HG03175 (cell line): Measurements from ENCODE around the gene CLDN3.

Experiments
- ATAC-seq: cut with Tn5 transposase; IDR thresholded peaks from one replicate; pipeline ENCODE4 v1.9.1; 2021; ENCODE audit warnings: mild to moderate bottlenecking, moderate library complexity; ENCODE audit not compliant: unreplicated experiment

Gene CLDN3

DNA sequence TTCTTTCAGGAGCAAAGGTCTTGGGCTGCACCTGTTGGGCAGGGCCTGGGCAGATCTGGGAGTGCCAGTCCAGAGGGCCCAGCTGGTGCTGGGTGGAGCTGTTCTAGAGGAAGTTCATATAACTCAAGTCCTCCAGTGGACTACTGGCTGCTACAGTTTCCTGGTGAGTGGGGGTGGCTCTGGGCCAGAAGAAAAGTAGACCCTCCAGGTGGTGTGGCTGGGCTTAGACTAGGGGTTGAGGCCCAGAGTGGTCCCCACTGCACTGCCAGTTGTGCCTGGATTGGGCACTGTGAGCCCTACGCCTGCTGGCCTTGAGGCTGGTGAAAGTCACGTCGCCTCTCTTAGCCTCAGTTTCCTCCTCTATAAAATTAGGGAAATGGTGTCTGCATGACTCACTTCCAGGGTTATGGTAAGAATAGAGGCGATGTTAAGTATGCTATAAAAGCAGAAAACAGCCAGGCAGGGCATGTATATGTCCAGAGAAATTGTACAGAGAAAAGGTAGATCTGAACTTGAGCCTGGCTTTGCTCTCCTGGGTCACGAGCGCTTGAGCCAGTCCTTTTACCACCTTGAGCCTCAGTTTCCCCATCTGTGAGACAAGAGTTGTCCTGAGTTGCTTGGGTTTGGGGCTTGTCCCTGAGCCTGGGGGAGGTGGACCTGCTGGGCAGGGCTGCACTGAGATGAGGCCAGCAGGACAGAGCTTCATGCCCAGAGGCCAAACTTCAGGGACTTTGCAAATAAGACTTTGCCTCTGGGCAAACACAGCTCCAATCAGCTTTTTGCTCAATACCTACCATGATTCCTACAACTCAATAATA, 3.8 kb upstream of the CLDN3 start:
- no peak for ATAC-seq

DNA sequence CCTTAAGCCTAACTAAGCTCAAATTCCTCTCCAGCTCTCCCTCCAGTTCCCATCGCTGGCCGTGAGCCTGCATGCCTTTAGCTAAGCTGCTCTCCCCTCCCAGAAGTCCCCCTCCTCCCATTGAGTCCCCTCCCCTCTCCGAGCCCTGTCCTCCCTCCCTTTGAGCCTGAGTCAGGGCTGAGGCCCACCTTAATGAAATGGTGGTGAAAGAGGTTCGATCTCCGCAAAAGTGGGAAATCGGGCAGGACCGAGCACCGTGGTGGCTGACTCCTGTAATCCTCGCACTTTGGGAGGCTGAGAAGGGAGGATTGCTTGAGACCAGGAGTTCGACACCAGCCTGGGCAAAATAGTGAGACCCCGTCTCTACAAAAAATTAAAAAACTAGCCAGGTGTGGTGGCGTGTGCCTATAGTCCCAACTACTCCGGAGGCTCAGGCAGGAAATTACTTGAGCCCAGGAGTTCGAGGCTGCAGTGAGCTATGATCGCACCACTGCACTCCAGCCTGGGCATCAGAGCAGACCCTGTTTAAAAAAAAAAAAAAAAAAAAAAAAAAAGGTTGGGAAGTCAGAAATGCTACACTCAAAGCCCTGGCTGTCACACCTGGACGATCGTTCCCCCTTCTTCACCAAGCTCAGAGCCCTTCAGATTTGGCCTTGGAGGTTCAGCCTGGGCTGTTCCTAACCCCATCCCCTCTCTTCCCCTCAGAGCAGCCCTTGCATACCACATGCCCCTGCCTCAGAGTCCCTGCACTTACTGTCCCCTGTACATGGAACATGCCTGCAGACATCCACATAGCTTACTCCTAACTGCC, 995 bp upstream of the CLDN3 start:
- no peak for ATAC-seq

- ATAC-seq: no peak
These were observed 529 bp downstream of the CLDN3 start for GRCh38 chr7:73769481-73770001.

GRCh38 chr7:73768641-73769480, 1.2 kb downstream of the CLDN3 start:
- ATAC-seq: no peak

GRCh38 chr7:73766556-73767229, 3.4 kb downstream of the CLDN3 start:
- no peak for ATAC-seq

DNA sequence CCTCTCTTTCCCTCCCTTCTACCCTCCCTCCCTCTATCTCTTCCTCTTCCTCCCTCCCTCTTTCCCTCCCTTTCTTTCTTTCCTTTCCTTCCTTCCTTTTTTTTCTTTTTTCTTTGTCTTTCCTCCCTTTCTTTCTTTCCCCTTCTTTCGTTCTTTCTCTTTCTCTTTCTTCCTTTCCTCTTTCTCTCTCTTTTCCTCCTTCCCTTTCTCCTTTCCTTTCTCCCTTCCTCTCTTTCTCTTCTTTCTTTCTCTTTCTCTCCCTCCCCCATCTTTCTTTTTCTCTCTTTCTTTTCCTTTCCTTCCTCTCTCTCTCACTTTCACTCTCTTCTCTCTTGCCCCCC, 7.4 kb downstream of the CLDN3 start:
- no peak for ATAC-seq

- ATAC-seq: no peak
These were observed 8.0 kb downstream of the CLDN3 start for GRCh38 chr7:73761854-73762658.

DNA sequence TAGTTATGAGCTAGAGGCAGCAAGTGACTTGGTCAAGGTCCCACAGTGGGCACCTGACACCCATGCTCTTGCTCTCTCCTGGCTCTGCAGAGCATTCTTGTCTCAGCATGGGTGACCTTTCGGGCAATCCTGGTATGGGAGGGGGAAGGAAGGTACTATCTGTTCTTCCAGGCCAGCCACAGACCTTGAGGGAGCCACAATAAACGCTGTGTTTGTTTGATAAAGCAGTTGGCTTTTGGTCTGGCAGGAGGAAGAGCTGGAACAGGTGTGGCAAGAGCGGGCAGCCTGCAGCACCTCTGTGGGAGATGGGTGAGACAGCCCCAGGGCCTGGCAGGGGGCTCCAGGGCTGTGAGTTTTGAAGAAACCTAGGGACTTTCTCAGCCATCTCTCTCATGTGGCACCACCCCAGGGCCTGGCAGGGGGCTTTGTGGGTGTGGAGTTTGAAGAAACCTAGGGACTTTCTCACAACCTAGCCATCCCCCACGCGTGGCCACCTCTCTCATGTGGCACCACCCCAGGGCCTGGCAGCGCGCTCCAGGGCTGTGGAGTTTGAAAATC, 11.4 kb downstream of the CLDN3 start:
- no peak for ATAC-seq

DNA sequence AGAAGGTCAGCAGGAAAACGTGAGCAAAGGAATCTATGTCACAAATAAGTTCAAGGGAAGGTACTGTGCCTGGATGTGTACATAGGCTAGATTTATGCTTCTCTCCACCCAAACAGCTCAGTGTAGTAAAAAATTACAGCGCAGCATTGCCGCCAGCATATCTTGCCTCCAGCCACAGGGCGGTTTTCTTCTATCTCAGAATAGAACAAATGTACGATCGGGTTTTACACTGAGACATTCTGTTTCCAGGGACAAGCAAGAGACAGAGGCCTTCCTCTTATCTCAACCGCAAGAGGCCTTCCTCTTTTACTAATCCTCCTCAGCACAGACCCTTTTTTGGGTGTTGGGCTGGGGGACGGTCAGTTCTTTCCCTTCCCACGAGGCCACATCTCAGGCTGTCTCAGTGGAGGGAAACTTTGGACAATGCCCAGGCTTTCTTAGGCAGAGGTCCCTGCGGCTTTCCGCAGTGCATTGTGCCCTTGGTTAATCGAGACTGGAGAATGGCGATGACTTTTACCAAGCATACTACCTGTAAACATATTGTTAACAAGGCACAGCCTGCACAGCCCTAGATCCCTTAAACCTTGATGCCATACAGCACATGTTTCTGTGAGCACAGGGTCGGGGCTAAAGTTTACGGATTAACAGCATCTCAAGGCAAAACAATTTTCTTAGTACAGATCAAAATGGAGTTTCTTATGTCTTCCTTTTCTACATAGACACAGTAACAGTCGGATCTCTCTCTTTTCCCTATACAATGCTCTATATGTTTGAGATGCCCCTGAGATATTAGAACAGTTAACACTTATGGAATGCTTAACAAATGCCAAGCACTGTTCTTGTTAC, 19.9 kb downstream of the CLDN3 start:
- ATAC-seq: no peak

- ATAC-seq: no peak
These were observed 23.7 kb downstream of the CLDN3 start for GRCh38 chr7:73746378-73746777.

GRCh38 chr7:73742753-73743641, 27.1 kb downstream of the CLDN3 start:
- no peak for ATAC-seq

GRCh38 chr7:73742338-73742752, 27.7 kb downstream of the CLDN3 start:
- ATAC-seq: no peak

- ATAC-seq: no peak
These were observed 28.5 kb downstream of the CLDN3 start for GRCh38 chr7:73741600-73741999.

- ATAC-seq: no peak
These were observed 29.3 kb downstream of the CLDN3 start for GRCh38 chr7:73740771-73741170.

- no peak for ATAC-seq
These were observed 29.9 kb downstream of the CLDN3 start for GRCh38 chr7:73740212-73740611.

GRCh38 chr7:73739387-73739767, 30.7 kb downstream of the CLDN3 start:
- no peak for ATAC-seq

GRCh38 chr7:73738612-73739386, 31.3 kb downstream of the CLDN3 start, which contains the start of gene ABHD11:
Gene ABHD11, minus strand, starts transcription at chr7:73738802. Its CDS starts 32 bp downstream, at chr7:73738770.
- peak; percentile 86 for ATAC-seq
